CD14-positive monocyte (primary cell): ENCODE measurements around the gene MEIOSIN. TPM values are rescaled to one million over a fixed set of nuclear protein-coding genes. Genes with fewer than 3 reads are reported as not detected.

Experiments
- DNase-seq, 3 donors: peaks; one replicate each; pipeline ENCODE4 v3.0.0-alpha.2; 2011 to 2022
- H2AFZ ChIP-seq: 2 replicates; pipeline ENCODE4 v1.6.0; 2012; ENCODE audit warnings: mild to moderate bottlenecking, low read depth, low read length, inconsistent platforms; ENCODE audit not compliant: insufficient read depth, poor library complexity, severe bottlenecking
- H3K27ac ChIP-seq, 2 donors: 1 replicate in 1 of 2; 2 replicates in 1 of 2; pipeline ENCODE4 v1.5.1; 2012 to 2013; ENCODE audit warnings: low read length in 2 of 2, control low read depth in 1 of 2, inconsistent platforms in 1 of 2, low read depth in 1 of 2, mild to moderate bottlenecking in 1 of 2
- H3K27me3 ChIP-seq, 2 donors: one replicate each; pipeline versions ENCODE4 v1.6.0 to v1.6.1; 2011 to 2013; ENCODE audit warnings: low read length in 2 of 2; ENCODE audit not compliant: control insufficient read depth in 2 of 2, insufficient read depth in 2 of 2
- H3K36me3 ChIP-seq, 2 donors: replicated peaks in 1 of 2; 1 replicate in 1 of 2; 2 replicates in 1 of 2; pipeline versions ENCODE4 v1.5.1 to v1.6.1; 2012 to 2013; ENCODE audit warnings: low read length in 2 of 2, control low read depth in 1 of 2, inconsistent platforms in 1 of 2, mild to moderate bottlenecking in 1 of 2; ENCODE audit not compliant: insufficient read depth in 2 of 2, control insufficient read depth in 1 of 2
- H3K4me1 ChIP-seq, 2 donors: 1 replicate in 1 of 2; 2 replicates in 1 of 2; pipeline versions ENCODE4 v1.5.1 to v1.6.1; 2012 to 2013; ENCODE audit warnings: low read length in 2 of 2, control low read depth in 1 of 2, inconsistent platforms in 1 of 2, mild to moderate bottlenecking in 1 of 2, moderate library complexity in 1 of 2; ENCODE audit not compliant: insufficient read depth in 2 of 2, control insufficient read depth in 1 of 2
- H3K4me2 ChIP-seq: replicated peaks from 2 replicates; pipeline ENCODE3; 2012; ENCODE audit warnings: low read length, moderate library complexity, mild to moderate bottlenecking; ENCODE audit not compliant: poor library complexity, severe bottlenecking; ENCODE audit errors: extremely low read depth
- H3K4me3 ChIP-seq, 3 experiments: fragments of 200-600 bp in 1 of 3; sonication (generic) in 1 of 3; replicated peaks in 1 of 3; 1 replicate in 2 of 3; 2 replicates in 1 of 3; pipeline ENCODE4 v1.5.1; 2011 to 2013; ENCODE audit warnings: low read length in 3 of 3, mild to moderate bottlenecking in 3 of 3, control low read depth in 2 of 3, low read depth in 2 of 3, inconsistent platforms in 1 of 3, moderate library complexity in 1 of 3
- H3K79me2 ChIP-seq: 2 replicates; pipeline ENCODE4 v1.6.0; 2012; ENCODE audit warnings: mild to moderate bottlenecking, control low read depth, inconsistent platforms, low read length, moderate library complexity; ENCODE audit not compliant: insufficient read depth
- H3K9ac ChIP-seq: 2 replicates; pipeline ENCODE4 v1.6.0; 2017; ENCODE audit warnings: low read length, mild to moderate bottlenecking; ENCODE audit not compliant: insufficient read depth, poor library complexity, severe bottlenecking
- H3K9me3 ChIP-seq, 2 donors: replicated peaks in 1 of 2; 1 replicate in 1 of 2; 2 replicates in 1 of 2; pipeline versions ENCODE4 v1.5.1 to v1.6.1; 2012 to 2013; ENCODE audit warnings: low read length in 2 of 2, control low read depth in 1 of 2; ENCODE audit not compliant: control insufficient read depth in 1 of 2, insufficient read depth in 1 of 2
- H4K20me1 ChIP-seq: 2 replicates; pipeline ENCODE4 v1.6.0; 2012; ENCODE audit warnings: mild to moderate bottlenecking, low read length, control low read depth, moderate library complexity; ENCODE audit not compliant: insufficient read depth
- H3K27ac Mint-ChIP-seq, 7 donors: one replicate each; pipeline ENCODE4 v1.8.0; 2020; ENCODE audit warnings: mild to moderate bottlenecking in 7 of 7, mixed read lengths in 7 of 7, moderate library complexity in 6 of 7, inconsistent platforms in 2 of 7
- H3K27me3 Mint-ChIP-seq, 3 donors: one replicate each; pipeline ENCODE4 v1.8.0; 2021 to 2022; ENCODE audit warnings: low read depth in 3 of 3, mild to moderate bottlenecking in 3 of 3, mixed read lengths in 3 of 3, moderate library complexity in 3 of 3, inconsistent platforms in 1 of 3
- H3K36me3 Mint-ChIP-seq, 2 donors: one replicate each; pipeline ENCODE4 v1.8.0; 2020; ENCODE audit warnings: mixed read lengths in 2 of 2, inconsistent platforms in 1 of 2, mild to moderate bottlenecking in 1 of 2
- H3K4me1 Mint-ChIP-seq: one replicate; pipeline ENCODE4 v1.8.0; 2020; ENCODE audit warnings: mild to moderate bottlenecking, mixed read lengths
- H3K4me3 Mint-ChIP-seq, 2 donors: one replicate each; pipeline ENCODE4 v1.8.0; 2020; ENCODE audit warnings: mild to moderate bottlenecking in 2 of 2, mixed read lengths in 2 of 2, moderate library complexity in 1 of 2
- H3K9me3 Mint-ChIP-seq, 7 donors: one replicate each; pipeline ENCODE4 v1.8.0; 2020 to 2022; ENCODE audit warnings: mixed read lengths in 7 of 7, mild to moderate bottlenecking in 6 of 7, moderate library complexity in 6 of 7, inconsistent platforms in 2 of 7
- CTCF ChIP-seq: fragments of 200-600 bp; IDR thresholded peaks from one replicate; pipeline ENCODE4 v1.8.0; 2022; ENCODE audit warnings: antibody characterized with exemption, mild to moderate bottlenecking
- WGBS: methylation state at CpG from one replicate; pipeline ENCODE4 v1.1.5; 2013; ENCODE audit warnings: missing lambda C conversion rate; ENCODE audit not compliant: insufficient coverage; 5-methylcytosine and 5-hydroxymethylcytosine counted together
- intact Hi-C, 2 donors: fragments of 100-400 bp; cut with micrococcal nuclease; formaldehyde crosslinking; loops; one replicate each; pipeline versions ENCODE4 v1.15.0 to v1.15.1; 2023
- polyA plus RNA-seq, 3 donors: library from polyadenylated mRNA; depleted of rRNA in 1 of 3; unstranded in 2 of 3; stranded (reverse) in 1 of 3; fragments of 300-500 nt in 2 of 3; fragments of >200 nt in 1 of 3; fragmentation: Illumina TruSeq in 2 of 3; gene quantifications; 1 replicate in 2 of 3; 2 replicates in 1 of 3; pipeline ENCODE4 v1.2.3, GENCODE V29; 2012 to 2021

The MEIOSIN gene
- polyA plus RNA-seq, 3 donors, result not detected

DNA sequence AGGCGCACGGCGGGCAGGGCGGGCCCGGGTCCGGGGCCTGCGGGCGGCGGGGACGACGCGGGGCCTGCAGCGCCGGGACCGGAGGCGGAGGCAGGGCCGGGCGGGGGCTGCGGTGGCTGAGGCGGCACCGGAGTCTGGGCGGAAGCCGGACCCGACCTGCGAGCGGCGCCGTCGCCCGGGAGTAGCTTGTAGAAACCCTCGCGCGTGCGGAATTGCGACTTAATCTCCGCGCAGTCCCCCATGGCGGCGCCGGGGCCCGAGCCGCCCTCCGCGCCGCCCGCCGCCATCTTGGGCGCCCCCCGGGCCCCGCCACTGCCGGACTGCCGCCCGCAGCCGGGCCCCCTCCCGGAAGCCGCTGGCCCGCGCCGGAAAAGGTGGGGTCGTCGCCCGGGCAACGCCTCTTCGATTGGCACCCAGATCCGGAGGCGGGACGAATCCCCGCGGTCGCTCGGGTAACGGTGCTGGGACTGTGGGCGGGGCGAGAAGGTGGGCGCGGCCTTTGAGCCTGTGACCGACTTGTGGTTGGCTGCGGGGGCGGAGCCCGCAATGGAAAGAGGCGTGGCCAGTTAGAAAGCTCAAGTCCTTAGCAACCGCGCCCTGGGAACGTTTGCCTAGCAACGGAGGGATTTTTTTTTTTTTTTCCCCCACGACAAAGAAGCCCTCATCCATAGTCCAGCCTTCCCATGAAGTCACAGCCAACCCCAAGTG lies 59.4 kb downstream of the MEIOSIN start, which contains the start of gene DMWD:
Gene DMWD, minus strand, starts transcription at position 376 of the 708 bp plus-strand sequence. Its CDS starts 89 bp downstream, at position 287.
- Histone ChIP-seq H3K4me3 (peak within 1 kb of the TSS in 1 of 3 experiments; percentile 59), H2AFZ (no peak within 1 kb of the TSS), H3K4me2 (peak within 1 kb of the TSS; percentile 70), H3K27me3 (peaks cover 62 to 80% of the 10 kb centered on the region in 2 donors), H3K9ac (no peak within 1 kb of the TSS), H3K79me2 (no peaks in the 10 kb centered on the region), H3K4me1 (peaks cover 35 to 41% of the 10 kb centered on the region in 2 donors), H3K36me3 (no peaks in the 10 kb centered on the region), H4K20me1 (peaks cover 69% of the 10 kb centered on the region), H3K9me3 (peaks cover 6 to 23% of the 10 kb centered on the region in 2 donors), H3K27ac (no peak within 1 kb of the TSS)
- Mint-ChIP-seq H3K36me3 (peaks cover 20 to 28% of the 10 kb centered on the region in 2 donors), H3K27me3 (peaks cover 85 to 91% (median 91%) of the 10 kb centered on the region in 3 donors), H3K27ac (peak within 1 kb of the TSS in 6 of 7 donors; percentile 60 to 87 (median 74)), H3K4me1 (peaks cover 33% of the 10 kb centered on the region), H3K4me3 (peak within 1 kb of the TSS; percentile 76 to 94), H3K9me3 (peaks cover 6 to 55% (median 28%) of the 10 kb centered on the region in 7 donors)
- TF ChIP-seq CTCF, result no peak
- peak; percentile 88 to 94 (median 89) for DNase-seq
- under 1% methylated on average over 86 of the region's 86 CpGs for WGBS
- intact Hi-C loops, result no loop called here

DNA sequence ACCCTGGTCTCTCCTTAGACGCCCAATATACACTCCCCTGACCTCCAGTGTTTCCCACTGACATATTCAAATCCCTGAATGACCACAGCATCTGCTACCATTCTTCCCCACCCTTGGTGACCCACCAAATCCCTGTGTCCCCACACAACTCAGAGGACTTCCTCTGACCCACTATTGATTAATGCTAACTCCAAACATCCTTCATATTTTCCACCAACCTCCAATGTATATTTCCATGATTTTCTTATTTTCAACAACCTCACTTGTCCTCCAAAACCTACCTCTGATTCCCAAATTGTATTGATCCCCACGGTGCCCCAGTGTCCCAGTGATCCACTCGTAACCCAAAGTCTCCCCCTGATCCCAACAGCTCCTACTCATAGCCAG lies 59.9 kb downstream of the MEIOSIN start:
- peaks cover 6 to 54% (median 28%) of the 10 kb centered on the region in 7 donors for H3K9me3 Mint-ChIP-seq
- DNase-seq, result no peak
- peak overlapping the region in 3 of 7 donors; percentile 60 to 80 (median 79) for H3K27ac Mint-ChIP-seq
- H4K20me1 ChIP-seq, result peaks cover 64% of the 10 kb centered on the region
- no peak for TF ChIP-seq CTCF
- H3K27me3 Mint-ChIP-seq, result peaks cover 85 to 91% (median 91%) of the 10 kb centered on the region in 3 donors
- 50% methylated on average over 3 of the region's 3 CpGs for WGBS
- H3K4me1 Mint-ChIP-seq, result peaks cover 33% of the 10 kb centered on the region
- no peak overlapping the region for H2AFZ ChIP-seq
- no peak overlapping the region for H3K9ac ChIP-seq
- H3K36me3 Mint-ChIP-seq, result peaks cover 20 to 24% of the 10 kb centered on the region in 2 donors
- peaks cover 35 to 41% of the 10 kb centered on the region in 2 donors for H3K4me1 ChIP-seq
- H3K4me3 Mint-ChIP-seq, result peak overlapping the region; percentile 65 to 94
- intact Hi-C loops, result no loop called here
- H3K27ac ChIP-seq, result no peak overlapping the region
- no peaks in the 10 kb centered on the region for H3K36me3 ChIP-seq
- H3K4me3 ChIP-seq, result peak overlapping the region in 1 of 3 experiments; percentile 35
- H3K79me2 ChIP-seq, result no peaks in the 10 kb centered on the region
- peaks cover 60 to 80% of the 10 kb centered on the region in 2 donors for H3K27me3 ChIP-seq
- H3K9me3 ChIP-seq, result peaks cover 6 to 22% of the 10 kb centered on the region in 2 donors
- peak overlapping the region; percentile 70 for H3K4me2 ChIP-seq
